PC-9 (cell line): ENCODE measurements around the gene PLEKHA5. TPM values are rescaled to one million over a fixed set of nuclear protein-coding genes. Genes with fewer than 3 reads are reported as not detected.

Source experiments
- BruUV-seq: library from RNA; stranded (reverse); fragments of 400-500 nt; replicated peaks from 2 replicates; lab custom pipeline; 2021; lab: Mats Ljungman, UMichigan
- CTCF ChIA-PET: fragments of 300-600 bp; sonication (Branson Sonifier 250); formaldehyde crosslinking; loops from one replicate; lab custom pipeline; 2022; ENCODE audit warnings: antibody characterized with exemption; lab: Charles Lee
- POLR2A ChIA-PET: fragments of 300-600 bp; sonication (Branson Sonifier 250); formaldehyde crosslinking; loops from one replicate; lab custom pipeline; 2022; ENCODE audit warnings: antibody characterized with exemption; ENCODE audit not compliant: unreplicated experiment; lab: Charles Lee
- DNase-seq, 2 experiments: peaks; one replicate each; pipeline versions ENCODE4 v3.0.0 to v3.0.0-alpha.2; 2015 to 2022; ENCODE audit warnings: mixed read lengths in 1 of 2
- H2AFZ ChIP-seq: fragments of 200-600 bp; sonication (generic); 2 replicates; pipeline ENCODE4 v1.8.1; 2017; ENCODE audit warnings: antibody characterized with exemption
- H3F3A ChIP-seq: fragments of 200-600 bp; sonication (generic); 2 replicates; pipeline ENCODE4 v1.8.1; 2017; ENCODE audit warnings: antibody characterized with exemption, mild to moderate bottlenecking, low read depth; ENCODE audit not compliant: insufficient read depth
- H3K27ac ChIP-seq: fragments of 200-600 bp; sonication (generic); 2 replicates; pipeline ENCODE4 v1.6.1; 2016; ENCODE audit warnings: mixed run types
- H3K27me3 ChIP-seq: fragments of 200-600 bp; sonication (generic); 2 replicates; pipeline ENCODE4 v1.6.1; 2016; ENCODE audit warnings: low read depth, mixed run types; ENCODE audit not compliant: insufficient read depth
- H3K36me3 ChIP-seq: fragments of 200-600 bp; sonication (generic); 2 replicates; pipeline ENCODE4 v1.6.1; 2016; ENCODE audit warnings: low read depth, mixed run types
- H3K4me1 ChIP-seq: fragments of 200-600 bp; sonication (generic); replicated peaks from 2 replicates; pipeline ENCODE4 v1.6.1; 2016; ENCODE audit warnings: mixed run types; ENCODE audit not compliant: insufficient read depth
- H3K4me2 ChIP-seq: fragments of 200-600 bp; sonication (generic); 2 replicates; pipeline ENCODE4 v1.6.1; 2017; ENCODE audit warnings: mixed run types
- H3K4me3 ChIP-seq: fragments of 200-600 bp; sonication (generic); 2 replicates; pipeline ENCODE4 v1.6.1; 2016; ENCODE audit warnings: mixed run types
- H3K79me2 ChIP-seq: fragments of 200-600 bp; sonication (generic); 2 replicates; pipeline ENCODE4 v1.6.1; 2017; ENCODE audit warnings: low read depth, mixed run types
- H3K9me2 ChIP-seq: fragments of 200-600 bp; sonication (generic); 2 replicates; pipeline ENCODE4 v1.8.1; 2017; ENCODE audit warnings: mild to moderate bottlenecking; ENCODE audit not compliant: insufficient read depth
- H3K9me3 ChIP-seq: fragments of 200-600 bp; sonication (generic); 2 replicates; pipeline ENCODE4 v1.8.1; 2016; ENCODE audit warnings: low read depth; ENCODE audit not compliant: insufficient read depth
- H4K20me1 ChIP-seq: fragments of 200-600 bp; sonication (generic); 2 replicates; pipeline ENCODE4 v1.8.1; 2017; ENCODE audit not compliant: insufficient read depth
- CTCF ChIP-seq: fragments of 200-600 bp; sonication (generic); conservative IDR thresholded peaks from 2 replicates; pipeline ENCODE4 v1.6.1; 2017; ENCODE audit warnings: mixed run types, antibody characterized with exemption, mild to moderate bottlenecking, moderate library complexity
- EZH2 ChIP-seq: fragments of 200-600 bp; sonication (generic); IDR thresholded peaks from 2 replicates; pipeline ENCODE4 v1.8.0; 2017; ENCODE audit warnings: antibody characterized with exemption, low read depth
- intact Hi-C: fragments of 100-400 bp; cut with micrococcal nuclease; formaldehyde crosslinking; loops from one replicate; pipeline ENCODE4 v1.10.0; 2022; ENCODE audit not compliant: unreplicated experiment
- total RNA-seq: library from RNA; stranded (reverse); gene quantifications from 2 replicates; pipeline ENCODE4 v1.2.3, GENCODE V29; 2021

PLEKHA5 gene
- total RNA-seq, 1 experiment from 2014 or later, result 54.1 TPM

- Histone ChIP-seq H3K9me3 (no peaks in the 10 kb centered on the region), H3K27me3 (no peaks in the 10 kb centered on the region), H3K36me3 (no peaks in the 10 kb centered on the region), H3K4me1 (no peaks in the 10 kb centered on the region), H3K4me2 (no peak overlapping the region), H3K9me2 (no peaks in the 10 kb centered on the region), H3K79me2 (no peaks in the 10 kb centered on the region), H3F3A (no peaks in the 10 kb centered on the region), H3K27ac (no peak overlapping the region), H3K4me3 (no peak overlapping the region), H4K20me1 (no peaks in the 10 kb centered on the region), H2AFZ (no peak overlapping the region)
- no peak for TF ChIP-seq EZH2
- no peak for TF ChIP-seq CTCF
- DNase-seq, result no peak
- no TSS peak for BruUV-seq
- ChIA-PET CTCF (no interaction called here), POLR2A (interaction anchor here (0.9 kb wide), 1 partner anchor 371 kb away, joined by 11 read pairs; no protein-coding TSS in a partner anchor)
- intact Hi-C loops, result no loop called here
These were observed 29.4 kb downstream of the PLEKHA5 start for GRCh38 chr12:19158923-19159322.

- no peak overlapping the region for H3K4me3 ChIP-seq
- no peak overlapping the region for H3K4me2 ChIP-seq
- H3K9me2 ChIP-seq, result peaks cover 4% of the 10 kb centered on the region; the same call in 1 of the 2 replicates
- no peak overlapping the region for H2AFZ ChIP-seq
- TF ChIP-seq CTCF, result no peak
- intact Hi-C loops, result no loop called here
- no peaks in the 10 kb centered on the region for H3K36me3 ChIP-seq
- POLR2A ChIA-PET, result interaction anchor here (0.6 kb wide), 1 partner anchor 64 kb away, joined by 11 read pairs; no protein-coding TSS in a partner anchor
- no peaks in the 10 kb centered on the region for H3K27me3 ChIP-seq
- H3F3A ChIP-seq, result no peaks in the 10 kb centered on the region
- no peaks in the 10 kb centered on the region for H3K9me3 ChIP-seq
- H3K79me2 ChIP-seq, result no peaks in the 10 kb centered on the region
- CTCF ChIA-PET, result no interaction called here
- BruUV-seq, result no TSS peak
- H3K4me1 ChIP-seq, result peaks cover 16% of the 10 kb centered on the region
- no peak for DNase-seq
- no peaks in the 10 kb centered on the region for H4K20me1 ChIP-seq
- H3K27ac ChIP-seq, result no peak overlapping the region
These were observed 31.7 kb downstream of the PLEKHA5 start for GRCh38 chr12:19161216-19161615.

DNA sequence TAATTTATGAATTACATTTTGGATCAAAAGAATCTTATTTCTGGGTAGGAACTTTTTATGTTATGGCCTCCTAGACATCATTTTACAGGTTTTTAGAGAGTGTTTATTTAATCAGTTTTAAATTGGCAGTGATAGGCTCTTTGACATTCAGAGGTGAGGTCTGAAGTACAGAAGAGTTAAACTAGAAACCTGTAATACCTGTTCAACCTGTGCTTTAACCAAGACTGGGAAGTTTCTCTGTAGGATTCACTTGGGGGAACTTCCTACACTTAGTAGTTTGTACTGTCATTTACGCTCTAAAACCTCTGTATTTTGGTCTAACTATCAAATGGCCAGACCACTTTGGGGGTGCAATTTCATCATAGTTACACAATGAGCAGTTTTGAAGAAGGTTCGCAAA lies 35.9 kb downstream of the PLEKHA5 start:
- no TSS peak for BruUV-seq
- Histone ChIP-seq H3K4me1 (peaks cover 19% of the 10 kb centered on the region), H3F3A (no peaks in the 10 kb centered on the region), H3K79me2 (peaks cover 7% of the 10 kb centered on the region; the same call in 1 of the 2 replicates), H3K27me3 (no peaks in the 10 kb centered on the region), H4K20me1 (no peaks in the 10 kb centered on the region), H3K36me3 (no peaks in the 10 kb centered on the region), H3K9me2 (peaks cover 4% of the 10 kb centered on the region; the same call in 1 of the 2 replicates), H3K4me2 (peak overlapping the region; percentile 38), H3K4me3 (no peak overlapping the region), H3K27ac (no peak overlapping the region), H2AFZ (no peak overlapping the region), H3K9me3 (no peaks in the 10 kb centered on the region)
- TF ChIP-seq CTCF (no peak), EZH2 (no peak)
- peak in 1 of 2 experiments; percentile 66 for DNase-seq
- ChIA-PET POLR2A (no interaction called here), CTCF (no interaction called here)
- intact Hi-C loops, result no loop called here
